Sigmoid colon (tissue), 7 donors: ENCODE data around the gene ANO2. TPM values are rescaled to one million over a fixed set of nuclear protein-coding genes. Genes with fewer than 3 reads are reported as not detected.

Experiments used
- DNase-seq: peaks from one replicate; pipeline ENCODE4 v3.0.0-alpha.2; 2019
- H3K27ac ChIP-seq, 4 donors: fragments of 200-600 bp; sonication (generic); one replicate each; pipeline ENCODE4 v1.5.1; 2016 to 2019; ENCODE audit warnings: mild to moderate bottlenecking in 1 of 4
- H3K27me3 ChIP-seq, 3 donors: fragments of 200-600 bp; sonication (generic); one replicate each; pipeline ENCODE4 v1.5.1; 2019; ENCODE audit warnings: mild to moderate bottlenecking in 1 of 3
- H3K36me3 ChIP-seq, 4 donors: fragments of 200-600 bp; sonication (generic); one replicate each; pipeline ENCODE4 v1.5.1; 2016 to 2019
- H3K4me1 ChIP-seq, 4 donors: fragments of 200-600 bp; sonication (generic); one replicate each; pipeline ENCODE4 v1.5.1; 2017 to 2019
- H3K4me3 ChIP-seq, 4 donors: fragments of 200-600 bp; sonication (generic); one replicate each; pipeline ENCODE4 v1.5.1; 2017 to 2019; ENCODE audit warnings: mild to moderate bottlenecking in 2 of 4, moderate library complexity in 1 of 4
- H3K9me3 ChIP-seq, 4 donors: fragments of 200-600 bp in 3 of 4; sonication (generic) in 3 of 4; one replicate each; pipeline versions ENCODE4 v1.5.1 to v1.6.1; 2013 to 2019
- CTCF ChIP-seq, 4 experiments: fragments of 450-650 bp in 3 of 4; fragments of 200-600 bp in 1 of 4; IDR thresholded peaks; one replicate each; pipeline ENCODE4 v1.5.1; 2016 to 2019; ENCODE audit warnings: antibody characterized with exemption in 4 of 4, mild to moderate bottlenecking in 3 of 4, moderate library complexity in 2 of 4
- EP300 ChIP-seq, 4 donors: sonication (generic); formaldehyde crosslinking; IDR thresholded peaks; one replicate each; pipeline ENCODE4 v1.6.1; 2017; ENCODE audit warnings: antibody characterized with exemption in 4 of 4
- POLR2A ChIP-seq, 2 donors: fragments of 450-650 bp; IDR thresholded peaks; one replicate each; pipeline ENCODE4 v1.6.1; 2016; ENCODE audit warnings: antibody characterized with exemption in 2 of 2, mild to moderate bottlenecking in 2 of 2, moderate library complexity in 2 of 2
- POLR2AphosphoS5 ChIP-seq, 4 donors: sonication (generic); formaldehyde crosslinking; IDR thresholded peaks; one replicate each; pipeline ENCODE4 v1.6.1; 2017; ENCODE audit warnings: antibody characterized with exemption in 4 of 4
- WGBS, 2 donors: extraction: QIAGEN DNeasy Blood & Tissue Kit; methylation state at CpG; one replicate each; pipeline ENCODE4 v1.1.7; 2013; 5-methylcytosine and 5-hydroxymethylcytosine counted together
- intact Hi-C: fragments of 100-400 bp; cut with DNase I; formaldehyde crosslinking; loops from one replicate; pipeline ENCODE4 v1.15.1; 2023
- polyA plus RNA-seq, 3 donors: library from polyadenylated mRNA; stranded (reverse); fragments of 200-250 nt; gene quantifications; one replicate each; pipeline ENCODE4 v1.2.3, GENCODE V29; 2013
- total RNA-seq, 4 donors: library from RNA; depleted of rRNA; stranded (reverse); fragments of >200 nt; gene quantifications; one replicate each; pipeline ENCODE4 v1.1.0, GENCODE V29; 2016
- donor health status: healthy with polysubstance abuse.
- donor health status: Bipolar disorder and iron deficiency.
- donor health status: healthy.

ANO2 gene
- total and polyA plus RNA-seq, 7 donors = 0.46 to 4.3 (median 1.8) TPM; not detected in 1

- H3K27me3 ChIP-seq = no peaks in the 10 kb centered on the region
- intact Hi-C loops = no loop called here
- no peak overlapping the region for H3K4me3 ChIP-seq
- H3K9me3 ChIP-seq = no peaks in the 10 kb centered on the region
- H3K4me1 ChIP-seq = peaks cover 0 to 14% (median 5%) of the 10 kb centered on the region in 4 donors
- 80 to 91% methylated on average over 13 of the region's 13 CpGs for WGBS, 2 donors
- H3K27ac ChIP-seq = no peak overlapping the region
- H3K36me3 ChIP-seq = no peaks in the 10 kb centered on the region
- TF ChIP-seq POLR2A (IDR thresholded peaks at IDR 0.05) (no peak), EP300 (IDR thresholded peaks at IDR 0.05) (no peak), POLR2AphosphoS5 (IDR thresholded peaks at IDR 0.05) (no peak), CTCF (IDR thresholded peaks at IDR 0.05) (no peak)
- no peak for DNase-seq
Measured at GRCh38 chr12:5624486-5625272, 320.4 kb downstream of the ANO2 start.

GRCh38 chr12:5623411-5623810, 321.6 kb downstream of the ANO2 start:
- intact Hi-C loops = no loop called here

GRCh38 chr12:5622280-5622679, 322.8 kb downstream of the ANO2 start:
- Histone ChIP-seq H3K9me3 (no peaks in the 10 kb centered on the region), H3K36me3 (no peaks in the 10 kb centered on the region), H3K27ac (no peak overlapping the region), H3K4me3 (no peak overlapping the region), H3K4me1 (peaks cover 0 to 25% (median 12%) of the 10 kb centered on the region in 4 donors), H3K27me3 (no peaks in the 10 kb centered on the region)
- TF ChIP-seq POLR2A (IDR thresholded peaks at IDR 0.05) = no peak
- no peak for TF ChIP-seq POLR2AphosphoS5 (IDR thresholded peaks at IDR 0.05)
- no peak for TF ChIP-seq EP300 (IDR thresholded peaks at IDR 0.05)
- TF ChIP-seq CTCF (IDR thresholded peaks at IDR 0.05) = no peak
- DNase-seq = no peak
- intact Hi-C loops = no loop called here
- WGBS, 2 donors = 69 to 80% methylated on average over 3 of the region's 3 CpGs

More at GRCh38 chr12:5623411-5623810, 321.6 kb downstream of the ANO2 start:
- TF ChIP-seq CTCF (IDR thresholded peaks at IDR 0.05) (no peak), POLR2A (IDR thresholded peaks at IDR 0.05) (no peak), POLR2AphosphoS5 (IDR thresholded peaks at IDR 0.05) (no peak), EP300 (IDR thresholded peaks at IDR 0.05) (no peak)
- no peaks in the 10 kb centered on the region for H3K36me3 ChIP-seq
- H3K4me1 ChIP-seq = peaks cover 0 to 25% (median 12%) of the 10 kb centered on the region in 4 donors
- DNase-seq = no peak
- H3K9me3 ChIP-seq = no peaks in the 10 kb centered on the region
- no peaks in the 10 kb centered on the region for H3K27me3 ChIP-seq
- WGBS, 2 donors = 81 to 82% methylated on average over 7 of the region's 7 CpGs
- no peak overlapping the region for H3K27ac ChIP-seq
- H3K4me3 ChIP-seq = no peak overlapping the region

GRCh38 chr12:5621329-5621728, 323.7 kb downstream of the ANO2 start:
- Histone ChIP-seq H3K9me3 (no peaks in the 10 kb centered on the region), H3K4me3 (no peak overlapping the region), H3K27ac (no peak overlapping the region), H3K27me3 (no peaks in the 10 kb centered on the region), H3K4me1 (peaks cover 0 to 25% (median 12%) of the 10 kb centered on the region in 4 donors), H3K36me3 (no peaks in the 10 kb centered on the region)
- DNase-seq = no peak
- WGBS, 2 donors = 88 to 90% methylated on average over 9 of the region's 9 CpGs
- intact Hi-C loops = no loop called here
- TF ChIP-seq POLR2AphosphoS5 (IDR thresholded peaks at IDR 0.05) = no peak

GRCh38 chr12:5620896-5621295, 324.2 kb downstream of the ANO2 start:
- no peak overlapping the region for H3K27ac ChIP-seq
- no peak overlapping the region for H3K4me3 ChIP-seq
- no peaks in the 10 kb centered on the region for H3K9me3 ChIP-seq
- no peak for TF ChIP-seq EP300 (IDR thresholded peaks at IDR 0.05)
- no peak for TF ChIP-seq CTCF (IDR thresholded peaks at IDR 0.05)
- no peak for TF ChIP-seq POLR2A (IDR thresholded peaks at IDR 0.05)
- no peak for TF ChIP-seq POLR2AphosphoS5 (IDR thresholded peaks at IDR 0.05)
- H3K36me3 ChIP-seq = no peaks in the 10 kb centered on the region
- 87 to 89% methylated on average over 7 of the region's 7 CpGs for WGBS, 2 donors
- intact Hi-C loops = no loop called here
- H3K27me3 ChIP-seq = no peaks in the 10 kb centered on the region
- H3K4me1 ChIP-seq = peaks cover 0 to 25% (median 12%) of the 10 kb centered on the region in 4 donors
- DNase-seq = no peak
